Measurements from ENCODE around the gene LINGO1. TPM values are rescaled to one million over a fixed set of nuclear protein-coding genes. Genes with fewer than 3 reads are reported as not detected.
A peak's percentile ranks its signal among the peaks of the same experiment; 100 is the strongest.

The LINGO1 gene
- total RNA-seq, 2 experiments from 2014 or later = not detected

DNA sequence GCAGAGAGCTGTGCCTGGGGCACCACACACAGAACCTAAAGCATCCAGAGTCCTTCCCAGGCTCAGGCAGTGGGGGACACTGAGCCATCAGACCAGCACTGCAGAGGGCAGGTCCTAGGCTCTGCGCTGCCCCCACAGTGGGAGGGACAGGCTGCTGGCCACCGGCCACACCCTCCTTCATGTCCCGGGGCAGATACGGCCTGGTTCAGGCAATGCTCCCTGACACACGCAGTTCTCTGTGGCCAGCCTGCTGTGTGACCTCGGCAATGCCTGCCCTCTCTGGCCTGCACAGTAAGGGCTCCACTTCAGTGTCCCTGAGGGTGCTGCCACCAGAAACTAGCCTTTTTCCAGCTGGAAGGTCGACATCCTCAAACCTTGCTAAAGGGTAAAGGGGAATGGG lies 12.4 kb downstream of the LINGO1 start:
- Histone ChIP-seq H3K79me2 (ENCODE audit: insufficient read depth, low read depth, low read length) (no peaks in the 10 kb centered on the region), H3K9me3 (ENCODE audit: low read length) (no peaks in the 10 kb centered on the region), H3K9me2 (ENCODE audit: insufficient read depth, low read length) (no peaks in the 10 kb centered on the region), H3K36me3 (ENCODE audit: insufficient read depth, low read length) (no peaks in the 10 kb centered on the region), H3K4me2 (ENCODE audit: low read length) (no peak overlapping the region), H3K4me3 (ENCODE audit: low read depth, low read length, poor library complexity, severe bottlenecking) (no peak overlapping the region), H3K4me1 (ENCODE audit: insufficient read depth, low read length, poor library complexity, severe bottlenecking) (no peaks in the 10 kb centered on the region), H4K20me1 (ENCODE audit: insufficient read depth, low read length) (no peaks in the 10 kb centered on the region), H3K27ac (ENCODE audit: low read depth, low read length, poor library complexity, severe bottlenecking) (no peak overlapping the region), H2AFZ (ENCODE audit: low read length) (no peak overlapping the region)
- DNase-seq (ENCODE audit: low spot score) = no peak
- CTCF ChIA-PET (ENCODE audit: unreplicated experiment) = no interaction called here
- TF ChIP-seq EZH2phosphoT487 (IDR thresholded peaks at IDR 0.05; ENCODE audit: borderline replicate concordance, low read depth, low read length) = no peak
- TF ChIP-seq, protein P1, sequence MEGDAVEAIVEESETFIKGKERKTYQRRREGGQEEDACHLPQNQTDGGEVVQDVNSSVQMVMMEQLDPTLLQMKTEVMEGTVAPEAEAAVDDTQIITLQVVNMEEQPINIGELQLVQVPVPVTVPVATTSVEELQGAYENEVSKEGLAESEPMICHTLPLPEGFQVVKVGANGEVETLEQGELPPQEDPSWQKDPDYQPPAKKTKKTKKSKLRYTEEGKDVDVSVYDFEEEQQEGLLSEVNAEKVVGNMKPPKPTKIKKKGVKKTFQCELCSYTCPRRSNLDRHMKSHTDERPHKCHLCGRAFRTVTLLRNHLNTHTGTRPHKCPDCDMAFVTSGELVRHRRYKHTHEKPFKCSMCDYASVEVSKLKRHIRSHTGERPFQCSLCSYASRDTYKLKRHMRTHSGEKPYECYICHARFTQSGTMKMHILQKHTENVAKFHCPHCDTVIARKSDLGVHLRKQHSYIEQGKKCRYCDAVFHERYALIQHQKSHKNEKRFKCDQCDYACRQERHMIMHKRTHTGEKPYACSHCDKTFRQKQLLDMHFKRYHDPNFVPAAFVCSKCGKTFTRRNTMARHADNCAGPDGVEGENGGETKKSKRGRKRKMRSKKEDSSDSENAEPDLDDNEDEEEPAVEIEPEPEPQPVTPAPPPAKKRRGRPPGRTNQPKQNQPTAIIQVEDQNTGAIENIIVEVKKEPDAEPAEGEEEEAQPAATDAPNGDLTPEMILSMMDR (conservative IDR thresholded peaks at IDR 0.05; ENCODE audit: low read length) = no peak
- intact Hi-C loops (cut with micrococcal nuclease; ENCODE audit: unreplicated experiment) = no loop called here
- no TSS peak for BruUV-seq (replicated peaks)
- POLR2A ChIA-PET = no interaction called here

DNA sequence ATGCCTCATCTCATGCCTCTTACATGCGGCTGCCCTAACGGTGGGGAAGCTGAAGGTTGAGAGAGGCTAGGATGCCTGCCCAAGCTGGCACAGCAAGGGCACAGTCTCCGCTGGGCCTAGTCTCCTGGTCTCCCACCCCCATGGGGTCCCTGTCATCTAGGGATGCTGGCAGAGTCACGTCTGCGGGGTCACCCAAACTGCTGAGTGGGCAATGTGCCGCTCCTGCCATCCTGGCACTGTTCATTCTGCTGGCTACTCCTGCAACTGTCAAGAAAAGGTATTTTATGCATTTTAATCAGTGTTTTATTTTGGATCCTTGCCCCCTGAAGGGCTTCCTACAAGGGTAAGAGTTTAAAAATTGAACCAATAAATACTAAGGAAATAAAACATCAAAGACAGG lies 12.8 kb downstream of the LINGO1 start:
- DNase-seq (ENCODE audit: low spot score) = no peak
- no peaks in the 10 kb centered on the region for H4K20me1 ChIP-seq (ENCODE audit: insufficient read depth, low read length)
- POLR2A ChIA-PET = no interaction called here
- CTCF ChIA-PET (ENCODE audit: unreplicated experiment) = no interaction called here
- H3K79me2 ChIP-seq (ENCODE audit: insufficient read depth, low read depth, low read length) = no peaks in the 10 kb centered on the region
- H3K27ac ChIP-seq (ENCODE audit: low read depth, low read length, poor library complexity, severe bottlenecking) = no peak overlapping the region
- no TSS peak for BruUV-seq (replicated peaks)
- no peak for TF ChIP-seq EZH2phosphoT487 (IDR thresholded peaks at IDR 0.05; ENCODE audit: borderline replicate concordance, low read depth, low read length)
- TF ChIP-seq, protein P1 (conservative IDR thresholded peaks at IDR 0.05; ENCODE audit: low read length) = no peak
- no peaks in the 10 kb centered on the region for H3K36me3 ChIP-seq (ENCODE audit: insufficient read depth, low read length)
- intact Hi-C loops (cut with micrococcal nuclease; ENCODE audit: unreplicated experiment) = no loop called here
- H3K4me3 ChIP-seq (ENCODE audit: low read depth, low read length, poor library complexity, severe bottlenecking) = no peak overlapping the region
- H3K9me3 ChIP-seq (ENCODE audit: low read length) = no peaks in the 10 kb centered on the region
- no peaks in the 10 kb centered on the region for H3K9me2 ChIP-seq (ENCODE audit: insufficient read depth, low read length)
- no peak overlapping the region for H2AFZ ChIP-seq (ENCODE audit: low read length)
- H3K4me2 ChIP-seq (ENCODE audit: low read length) = no peak overlapping the region
- no peaks in the 10 kb centered on the region for H3K4me1 ChIP-seq (ENCODE audit: insufficient read depth, low read length, poor library complexity, severe bottlenecking)

DNA sequence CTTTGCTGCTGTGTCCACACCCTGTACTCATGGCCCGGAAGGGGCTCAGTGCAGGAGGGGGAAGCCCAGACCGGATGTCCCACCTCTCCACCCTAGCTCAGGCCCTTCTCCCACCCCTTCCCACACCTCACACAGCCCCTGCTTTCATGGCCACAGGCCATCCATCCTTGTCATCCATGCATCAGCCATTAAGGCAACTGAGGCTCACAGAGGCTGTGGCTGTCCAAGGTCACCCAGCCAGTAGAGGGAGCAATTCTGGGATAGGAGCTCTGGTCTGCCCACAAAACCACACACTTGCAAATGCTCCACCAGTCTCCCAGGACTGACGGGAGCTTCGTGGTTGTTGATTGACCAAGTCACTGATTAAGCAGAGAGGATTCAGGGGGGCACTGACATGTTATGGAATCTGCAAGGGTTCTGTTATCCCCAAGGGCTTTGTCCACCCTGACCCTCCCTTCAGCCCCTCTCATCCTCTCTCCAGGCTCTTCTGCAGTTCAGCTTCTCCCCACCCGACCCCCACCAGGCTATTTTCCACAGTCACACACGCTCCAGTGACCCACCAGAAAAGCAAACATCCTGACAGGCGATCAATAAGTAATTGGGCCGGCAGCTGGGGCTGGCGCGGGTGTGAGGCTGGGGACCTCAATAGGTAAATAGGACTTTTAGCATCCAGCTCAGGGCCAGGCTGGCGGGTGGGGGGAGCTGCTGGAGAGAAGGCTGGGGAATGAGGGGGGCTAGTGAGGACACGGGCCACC lies 15.1 kb downstream of the LINGO1 start:
- Histone ChIP-seq H3K9me3 (ENCODE audit: low read length) (no peaks in the 10 kb centered on the region), H3K4me1 (ENCODE audit: insufficient read depth, low read length, poor library complexity, severe bottlenecking) (no peaks in the 10 kb centered on the region), H3K4me2 (ENCODE audit: low read length) (no peak overlapping the region), H3K79me2 (ENCODE audit: insufficient read depth, low read depth, low read length) (no peaks in the 10 kb centered on the region), H4K20me1 (ENCODE audit: insufficient read depth, low read length) (no peaks in the 10 kb centered on the region), H2AFZ (ENCODE audit: low read length) (no peak overlapping the region), H3K27ac (ENCODE audit: low read depth, low read length, poor library complexity, severe bottlenecking) (no peak overlapping the region), H3K9me2 (ENCODE audit: insufficient read depth, low read length) (no peaks in the 10 kb centered on the region), H3K36me3 (ENCODE audit: insufficient read depth, low read length) (no peaks in the 10 kb centered on the region), H3K4me3 (ENCODE audit: low read depth, low read length, poor library complexity, severe bottlenecking) (no peak overlapping the region)
- CTCF ChIA-PET (ENCODE audit: unreplicated experiment) = no interaction called here
- DNase-seq (ENCODE audit: low spot score) = peak; percentile 37
- no peak for TF ChIP-seq EZH2phosphoT487 (IDR thresholded peaks at IDR 0.05; ENCODE audit: borderline replicate concordance, low read depth, low read length)
- TF ChIP-seq, protein P1 (conservative IDR thresholded peaks at IDR 0.05; ENCODE audit: low read length) = peak; percentile 77
- no TSS peak for BruUV-seq (replicated peaks)
- intact Hi-C loops (cut with micrococcal nuclease; ENCODE audit: unreplicated experiment) = no loop called here
- POLR2A ChIA-PET = no interaction called here
